Fibroblast of skin of right biceps (primary cell): ENCODE measurements around the gene ZNF57.
"Not testable (repeated sequence)": the region's sequence is repeated elsewhere in the genome, so short reads cannot be mapped to it uniquely, and the experiment has no call there.

Source experiments
- DNase-seq: peaks from one replicate; pipeline ENCODE4 v3.0.0-alpha.2; 2013

Gene ZNF57

DNA sequence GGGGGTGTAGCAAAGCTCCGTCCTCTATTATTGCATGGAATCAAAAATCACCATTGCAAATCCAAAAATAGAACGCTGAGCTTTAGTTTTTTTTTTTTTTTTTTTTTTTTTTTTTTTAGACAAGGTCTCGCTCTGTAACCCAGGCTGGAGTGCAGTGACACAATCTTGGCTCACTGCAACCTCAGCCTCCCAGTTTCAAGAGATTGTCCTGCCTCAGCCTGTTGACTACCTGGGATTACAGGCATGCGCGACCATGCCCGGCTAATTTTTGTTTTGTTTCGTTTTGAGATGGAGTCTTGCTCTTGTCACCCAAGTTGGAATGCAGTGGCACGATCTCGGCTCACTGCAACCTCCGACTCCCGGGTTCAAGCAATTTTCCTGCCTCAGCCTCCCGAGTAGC lies 59.4 kb downstream of the ZNF57 start:
- no peak for DNase-seq

DNA sequence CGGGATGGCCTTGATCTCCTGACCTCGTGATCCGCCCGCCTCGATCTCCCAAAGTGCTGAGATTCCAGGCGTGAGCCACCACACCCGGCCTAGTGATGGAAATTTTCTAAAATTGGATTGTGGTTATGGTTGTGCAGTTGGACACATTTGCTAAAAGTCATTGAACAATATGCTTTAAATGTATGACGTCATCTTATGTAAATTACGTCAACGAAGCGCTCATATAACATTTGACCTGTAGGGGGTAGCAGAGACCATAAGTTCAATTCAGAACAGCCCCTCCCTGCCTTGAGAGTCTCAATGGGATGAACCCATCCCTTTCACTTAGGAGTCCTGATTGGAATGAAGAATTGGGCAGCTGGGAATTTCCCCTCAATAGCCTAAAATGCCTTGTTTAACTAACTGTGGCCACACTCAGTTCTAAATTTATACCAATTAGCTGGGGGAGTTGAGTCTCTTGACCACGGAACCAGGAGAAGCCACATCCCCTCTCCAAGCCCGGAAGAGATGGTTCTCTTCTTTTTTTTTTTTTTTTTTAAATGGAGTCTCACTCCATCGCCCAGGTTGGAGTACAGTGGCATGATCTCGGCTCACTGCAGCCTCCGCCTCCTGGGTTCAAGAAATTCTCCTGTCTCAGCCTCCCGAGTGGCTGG lies 61.4 kb downstream of the ZNF57 start:
- DNase-seq = peak; percentile 86

DNA sequence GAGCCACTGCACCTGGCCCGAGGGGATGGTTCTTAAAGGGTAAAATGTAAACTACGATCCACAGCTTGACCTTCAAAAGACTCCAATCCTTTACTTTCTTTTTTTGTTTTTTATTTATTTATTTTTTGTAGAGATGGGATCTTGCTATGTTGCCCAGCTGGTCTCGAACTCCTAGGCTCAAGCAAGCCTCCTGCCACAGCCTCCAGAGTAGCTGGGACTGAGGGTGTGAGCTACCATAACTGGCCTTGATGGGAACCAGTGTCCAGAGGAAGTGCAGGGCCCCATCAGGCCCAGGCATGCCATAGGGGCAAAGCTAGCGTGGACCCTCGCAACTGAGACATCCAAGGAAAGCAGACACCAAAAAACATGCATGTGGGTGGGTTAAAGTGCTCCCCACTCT lies 62.4 kb downstream of the ZNF57 start:
- no peak for DNase-seq

DNA sequence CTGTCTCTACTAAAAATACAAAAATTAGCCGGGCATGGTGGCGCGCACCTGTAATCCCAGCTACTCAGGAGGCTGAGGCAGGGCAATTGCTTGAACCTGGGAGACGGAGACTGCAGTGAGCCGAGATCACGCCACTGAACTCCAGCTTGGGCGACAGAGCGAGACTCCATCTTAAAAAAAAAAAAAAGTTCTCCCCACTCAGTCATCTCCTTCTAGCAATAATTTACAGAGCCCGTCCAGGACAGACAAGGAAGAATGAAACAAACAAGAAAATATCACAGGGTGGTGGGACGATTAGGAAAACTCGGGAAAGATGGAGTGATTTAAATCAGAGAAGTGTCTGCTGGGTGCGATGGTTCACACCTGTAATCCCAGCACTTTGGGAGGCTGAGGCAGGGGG lies 62.9 kb downstream of the ZNF57 start:
- DNase-seq = not testable (repeated sequence)

DNA sequence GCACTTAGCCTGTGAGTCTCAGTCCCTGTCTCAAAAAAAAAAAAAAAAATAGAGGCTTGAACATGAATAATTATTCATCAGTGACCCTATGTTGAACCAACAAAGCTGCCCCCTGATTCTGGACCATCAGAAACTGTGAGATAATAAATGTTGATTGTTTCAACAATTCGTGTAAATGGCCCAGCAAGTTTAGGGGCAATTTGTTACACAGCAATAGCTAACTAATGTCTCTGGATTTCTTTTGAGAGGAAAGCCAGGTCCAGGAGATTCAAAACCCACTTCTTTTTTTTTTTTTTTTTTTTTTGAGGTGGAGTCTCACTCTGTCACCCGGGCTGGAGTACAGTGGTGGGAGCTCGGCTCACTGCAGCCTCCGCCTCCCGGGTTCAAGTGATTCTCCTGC lies 64.1 kb downstream of the ZNF57 start:
- DNase-seq = no peak

DNA sequence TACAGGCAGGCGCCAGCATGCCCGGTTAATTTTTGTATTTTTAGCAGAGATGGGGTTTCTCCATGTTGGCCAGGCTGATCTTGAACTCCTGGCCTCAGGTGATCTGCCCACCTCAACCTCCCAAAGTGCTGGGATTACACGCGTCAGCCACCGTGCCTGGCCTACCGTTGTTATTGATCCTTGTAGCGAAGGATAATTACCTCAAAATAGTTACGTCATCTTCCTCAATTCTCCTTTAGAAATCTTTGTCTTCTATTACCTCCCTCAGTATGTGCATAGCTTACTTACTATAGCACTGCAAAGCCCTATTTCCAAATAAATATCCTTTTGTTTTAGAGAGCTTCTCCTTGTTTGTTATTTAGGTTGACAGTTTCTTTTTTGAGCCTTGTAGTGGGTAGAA lies 67.2 kb downstream of the ZNF57 start:
- DNase-seq = no peak
